WTC11 (cell line): Measurements from ENCODE around the gene BACE2.

Experiments
- ATF1 ChIP-seq: sonication (generic); formaldehyde crosslinking; IDR thresholded peaks from 2 replicates; pipeline ENCODE4 v1.8.1; 2023; ENCODE audit warnings: mild to moderate bottlenecking, moderate library complexity, missing genetic modification reagents
- ESRRA ChIP-seq: sonication (generic); formaldehyde crosslinking; IDR thresholded peaks from 2 replicates; pipeline ENCODE4 v1.8.1; 2022; ENCODE audit warnings: mild to moderate bottlenecking, missing genetic modification reagents, borderline replicate concordance
- MYBL2 ChIP-seq: sonication (generic); formaldehyde crosslinking; IDR thresholded peaks from 2 replicates; pipeline ENCODE4 v1.8.1; 2023; ENCODE audit warnings: mild to moderate bottlenecking, moderate library complexity, missing genetic modification reagents
- TEAD4 ChIP-seq: sonication (generic); formaldehyde crosslinking; IDR thresholded peaks from 2 replicates; pipeline ENCODE4 v1.8.0; 2022; ENCODE audit warnings: mild to moderate bottlenecking, missing genetic modification reagents
- ZNF138 ChIP-seq: sonication (generic); formaldehyde crosslinking; conservative IDR thresholded peaks from 2 replicates; pipeline ENCODE4 v1.8.1; 2022; ENCODE audit warnings: mild to moderate bottlenecking, moderate library complexity, missing genetic modification reagents
- TF ChIP-seq, protein P1 (sequence below): sonication (generic); formaldehyde crosslinking; IDR thresholded peaks from 2 replicates; pipeline ENCODE4 v1.8.0; 2022; ENCODE audit warnings: mild to moderate bottlenecking, missing genetic modification reagents
- TF ChIP-seq, protein P2 (sequence below): sonication (generic); formaldehyde crosslinking; IDR thresholded peaks from 2 replicates; pipeline ENCODE4 v1.8.0; 2022; ENCODE audit warnings: mild to moderate bottlenecking, missing genetic modification reagents
- TF ChIP-seq, protein P3 (sequence below): fragments of 200-600 bp; IDR thresholded peaks from 2 replicates; pipeline ENCODE4 v1.8.0; 2022; ENCODE audit warnings: antibody characterized with exemption
- TF ChIP-seq, protein P4 (sequence below): sonication (generic); formaldehyde crosslinking; IDR thresholded peaks from 2 replicates; pipeline ENCODE4 v1.8.0; 2022; ENCODE audit warnings: mild to moderate bottlenecking, missing genetic modification reagents
- TF ChIP-seq, protein P5 (sequence below): sonication (generic); formaldehyde crosslinking; IDR thresholded peaks from 2 replicates; pipeline ENCODE4 v1.8.1; 2023; ENCODE audit warnings: mild to moderate bottlenecking, missing genetic modification reagents, moderate library complexity
- TF ChIP-seq, protein P6 (sequence below): fragments of 250-450 bp; sonication (Bioruptor Pico); conservative IDR thresholded peaks from 2 replicates; pipeline ENCODE4 v1.9.0; 2021; ENCODE audit warnings: mild to moderate bottlenecking

DNA sequence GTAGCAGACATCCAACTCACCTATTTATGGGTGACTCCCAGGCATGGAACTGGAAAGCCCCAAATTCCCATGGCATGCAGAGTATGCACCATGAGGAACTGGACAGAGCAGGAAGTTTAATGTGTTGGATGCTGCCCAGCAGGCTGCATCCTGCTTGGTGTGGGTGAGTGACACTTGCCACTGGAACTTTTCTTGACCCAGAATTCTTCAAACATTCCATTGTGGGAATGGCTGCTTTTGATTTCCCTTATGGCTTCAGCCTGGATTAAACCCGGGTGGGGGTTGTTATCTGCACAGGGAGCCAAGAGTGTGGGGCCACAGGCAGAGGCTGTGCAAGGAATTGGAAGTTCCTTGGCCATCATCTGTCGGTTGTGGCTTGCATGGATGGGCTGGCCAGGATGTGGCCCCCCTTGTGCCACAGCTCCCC, 26.9 kb upstream of the BACE2 start:
- TF ChIP-seq TEAD4 (CRISPR knock-in tag) (no peak), MYBL2 (CRISPR knock-in tag) (no peak), ESRRA (CRISPR knock-in tag) (no peak), ZNF138 (CRISPR knock-in tag) (no peak), ATF1 (CRISPR knock-in tag) (no peak)
- TF ChIP-seq, protein P1, sequence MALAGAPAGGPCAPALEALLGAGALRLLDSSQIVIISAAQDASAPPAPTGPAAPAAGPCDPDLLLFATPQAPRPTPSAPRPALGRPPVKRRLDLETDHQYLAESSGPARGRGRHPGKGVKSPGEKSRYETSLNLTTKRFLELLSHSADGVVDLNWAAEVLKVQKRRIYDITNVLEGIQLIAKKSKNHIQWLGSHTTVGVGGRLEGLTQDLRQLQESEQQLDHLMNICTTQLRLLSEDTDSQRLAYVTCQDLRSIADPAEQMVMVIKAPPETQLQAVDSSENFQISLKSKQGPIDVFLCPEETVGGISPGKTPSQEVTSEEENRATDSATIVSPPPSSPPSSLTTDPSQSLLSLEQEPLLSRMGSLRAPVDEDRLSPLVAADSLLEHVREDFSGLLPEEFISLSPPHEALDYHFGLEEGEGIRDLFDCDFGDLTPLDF (CRISPR knock-in tag) = no peak
- TF ChIP-seq, protein P2, sequence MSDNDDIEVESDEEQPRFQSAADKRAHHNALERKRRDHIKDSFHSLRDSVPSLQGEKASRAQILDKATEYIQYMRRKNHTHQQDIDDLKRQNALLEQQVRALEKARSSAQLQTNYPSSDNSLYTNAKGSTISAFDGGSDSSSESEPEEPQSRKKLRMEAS (CRISPR knock-in tag) = no peak
- TF ChIP-seq, protein P3, sequence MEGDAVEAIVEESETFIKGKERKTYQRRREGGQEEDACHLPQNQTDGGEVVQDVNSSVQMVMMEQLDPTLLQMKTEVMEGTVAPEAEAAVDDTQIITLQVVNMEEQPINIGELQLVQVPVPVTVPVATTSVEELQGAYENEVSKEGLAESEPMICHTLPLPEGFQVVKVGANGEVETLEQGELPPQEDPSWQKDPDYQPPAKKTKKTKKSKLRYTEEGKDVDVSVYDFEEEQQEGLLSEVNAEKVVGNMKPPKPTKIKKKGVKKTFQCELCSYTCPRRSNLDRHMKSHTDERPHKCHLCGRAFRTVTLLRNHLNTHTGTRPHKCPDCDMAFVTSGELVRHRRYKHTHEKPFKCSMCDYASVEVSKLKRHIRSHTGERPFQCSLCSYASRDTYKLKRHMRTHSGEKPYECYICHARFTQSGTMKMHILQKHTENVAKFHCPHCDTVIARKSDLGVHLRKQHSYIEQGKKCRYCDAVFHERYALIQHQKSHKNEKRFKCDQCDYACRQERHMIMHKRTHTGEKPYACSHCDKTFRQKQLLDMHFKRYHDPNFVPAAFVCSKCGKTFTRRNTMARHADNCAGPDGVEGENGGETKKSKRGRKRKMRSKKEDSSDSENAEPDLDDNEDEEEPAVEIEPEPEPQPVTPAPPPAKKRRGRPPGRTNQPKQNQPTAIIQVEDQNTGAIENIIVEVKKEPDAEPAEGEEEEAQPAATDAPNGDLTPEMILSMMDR = no peak
- TF ChIP-seq, protein P4, sequence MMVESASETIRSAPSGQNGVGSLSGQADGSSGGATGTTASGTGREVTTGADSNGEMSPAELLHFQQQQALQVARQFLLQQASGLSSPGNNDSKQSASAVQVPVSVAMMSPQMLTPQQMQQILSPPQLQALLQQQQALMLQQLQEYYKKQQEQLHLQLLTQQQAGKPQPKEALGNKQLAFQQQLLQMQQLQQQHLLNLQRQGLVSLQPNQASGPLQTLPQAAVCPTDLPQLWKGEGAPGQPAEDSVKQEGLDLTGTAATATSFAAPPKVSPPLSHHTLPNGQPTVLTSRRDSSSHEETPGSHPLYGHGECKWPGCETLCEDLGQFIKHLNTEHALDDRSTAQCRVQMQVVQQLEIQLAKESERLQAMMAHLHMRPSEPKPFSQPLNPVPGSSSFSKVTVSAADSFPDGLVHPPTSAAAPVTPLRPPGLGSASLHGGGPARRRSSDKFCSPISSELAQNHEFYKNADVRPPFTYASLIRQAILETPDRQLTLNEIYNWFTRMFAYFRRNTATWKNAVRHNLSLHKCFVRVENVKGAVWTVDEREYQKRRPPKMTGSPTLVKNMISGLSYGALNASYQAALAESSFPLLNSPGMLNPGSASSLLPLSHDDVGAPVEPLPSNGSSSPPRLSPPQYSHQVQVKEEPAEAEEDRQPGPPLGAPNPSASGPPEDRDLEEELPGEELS (CRISPR knock-in tag) = no peak
- TF ChIP-seq, protein P5, sequence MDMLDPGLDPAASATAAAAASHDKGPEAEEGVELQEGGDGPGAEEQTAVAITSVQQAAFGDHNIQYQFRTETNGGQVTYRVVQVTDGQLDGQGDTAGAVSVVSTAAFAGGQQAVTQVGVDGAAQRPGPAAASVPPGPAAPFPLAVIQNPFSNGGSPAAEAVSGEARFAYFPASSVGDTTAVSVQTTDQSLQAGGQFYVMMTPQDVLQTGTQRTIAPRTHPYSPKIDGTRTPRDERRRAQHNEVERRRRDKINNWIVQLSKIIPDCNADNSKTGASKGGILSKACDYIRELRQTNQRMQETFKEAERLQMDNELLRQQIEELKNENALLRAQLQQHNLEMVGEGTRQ (CRISPR knock-in tag) = no peak
- TF ChIP-seq, protein P6, sequence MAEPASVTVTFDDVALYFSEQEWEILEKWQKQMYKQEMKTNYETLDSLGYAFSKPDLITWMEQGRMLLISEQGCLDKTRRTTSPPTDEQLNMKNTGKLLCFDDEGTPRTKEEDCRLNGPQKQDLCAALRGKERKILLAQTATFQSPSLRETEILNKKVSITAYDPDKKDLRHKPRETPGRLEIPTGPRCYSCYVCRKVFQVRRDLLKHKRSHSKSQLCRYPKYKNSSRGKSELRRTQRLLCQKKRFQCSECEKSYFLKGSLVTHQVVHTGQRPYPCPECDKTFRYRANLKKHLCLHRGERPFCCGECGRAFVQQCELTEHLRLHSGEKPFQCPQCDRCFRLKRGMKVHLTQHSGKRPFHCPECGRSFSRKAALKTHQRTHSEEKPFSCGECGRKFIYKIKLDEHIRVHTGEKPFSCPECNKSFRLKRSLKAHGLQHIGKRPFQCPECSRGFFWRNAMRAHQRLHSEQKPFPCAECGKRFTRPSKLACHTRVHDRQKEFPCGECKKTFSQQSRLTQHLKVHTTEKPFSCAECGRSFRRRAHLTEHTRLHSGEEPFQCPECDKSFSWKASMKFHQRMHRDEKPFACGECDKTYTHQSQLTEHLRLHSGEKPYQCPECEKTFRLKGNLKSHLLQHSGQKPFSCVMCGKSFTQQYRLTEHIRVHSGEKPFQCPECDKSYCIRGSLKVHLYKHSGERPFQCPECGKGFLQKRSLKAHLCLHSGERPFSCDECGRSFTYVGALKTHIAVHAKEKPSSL (CRISPR knock-in tag) = no peak
